A549 (cell line): Measurements from ENCODE around the gene FAM187B. TPM values are rescaled to one million over a fixed set of nuclear protein-coding genes. Genes with fewer than 3 reads are reported as not detected.

Experiments used
- ATAC-seq, 2 experiments: fragments of 200-7000 bp in 1 of 2; fragments of >200 bp in 1 of 2; cut with Nextera tagmentation in 1 of 2; cut with Tn5 transposase in 1 of 2; 3 replicates each; pipeline versions ENCODE4 v1.8.0 to v1.9.1; 2018 to 2020; ENCODE audit warnings: mild to moderate bottlenecking in 1 of 2, moderate library complexity in 1 of 2
- CTCF ChIA-PET: fragments of 300-600 bp; sonication (Branson Sonifier 250); formaldehyde crosslinking; extraction: SDS; loops from one replicate; lab custom pipeline; 2021; ENCODE audit warnings: antibody characterized with exemption, inconsistent platforms; lab: Yijun Ruan, JAX
- POLR2A ChIA-PET: fragments of 350-600 bp; formaldehyde crosslinking; extraction: SDS; loops from one replicate; lab custom pipeline; 2021; ENCODE audit warnings: antibody characterized with exemption, inconsistent platforms; lab: Yijun Ruan, JAX
- DNase-seq, 2 experiments: peaks; one replicate each; pipeline versions ENCODE4 v3.0.0 to v3.0.0-alpha.2; 2011 to 2016; ENCODE audit warnings: low read depth in 1 of 2, low spot score in 1 of 2
- FAIRE-seq: peaks from 2 replicates; lab custom pipeline; 2011; peaks lifted over from hg19 to GRCh38; lab: Jason Lieb, UNC
- H3K27ac ChIP-seq, 2 experiments: fragments of >200 bp; sonication (Bioruptor Twin); formaldehyde crosslinking; 3 replicates each; pipeline ENCODE4 v1.5.1; 2016 to 2017
- H3K4me1 ChIP-seq: fragments of >200 bp; sonication (Bioruptor Twin); formaldehyde crosslinking; 3 replicates; pipeline ENCODE4 v1.6.1; 2016
- H3K4me2 ChIP-seq: fragments of >200 bp; sonication (Bioruptor Twin); formaldehyde crosslinking; 3 replicates; pipeline ENCODE4 v1.6.1; 2016
- H3K4me3 ChIP-seq: fragments of >200 bp; sonication (Bioruptor Twin); formaldehyde crosslinking; 3 replicates; pipeline ENCODE4 v1.5.1; 2016
- H3K9me3 ChIP-seq: fragments of >200 bp; sonication (Bioruptor Twin); formaldehyde crosslinking; 3 replicates; pipeline ENCODE4 v1.6.1; 2016
- BHLHE40 ChIP-seq: IDR thresholded peaks from 2 replicates; pipeline ENCODE4 v1.6.1; 2012; ENCODE audit warnings: low read depth, low read length, inconsistent platforms
- CHD4 ChIP-seq: fragments of 200-600 bp; sonication (generic); IDR thresholded peaks from 2 replicates; pipeline ENCODE4 v1.6.1; 2016; ENCODE audit warnings: antibody characterized with exemption, mild to moderate bottlenecking, borderline replicate concordance
- E2F6 ChIP-seq: IDR thresholded peaks from 2 replicates; pipeline ENCODE4 v1.6.1; 2012; ENCODE audit warnings: low read depth, borderline replicate concordance
- EP300 ChIP-seq, 2 experiments: fragments of >200 bp; sonication (Bioruptor Twin); formaldehyde crosslinking; IDR thresholded peaks; 2 replicates in 1 of 2; 3 replicates in 1 of 2; pipeline ENCODE4 v1.6.1; 2016 to 2017
- ESRRA ChIP-seq: fragments of 150-350 bp; IDR thresholded peaks from 2 replicates; pipeline ENCODE4 v1.6.1; 2014; ENCODE audit warnings: mild to moderate bottlenecking, low read length, borderline replicate concordance
- FOSL2 ChIP-seq, 2 experiments: fragments of 450-650 bp in 1 of 2; fragments of >200 bp in 1 of 2; sonication (Bioruptor Twin) in 1 of 2; formaldehyde crosslinking; IDR thresholded peaks; 2 replicates each; pipeline versions ENCODE4 v1.5.0 to v1.6.1; 2016 to 2020; ENCODE audit warnings: mild to moderate bottlenecking in 1 of 2, moderate library complexity in 1 of 2
- HDAC2 ChIP-seq: fragments of 200-600 bp; sonication (generic); IDR thresholded peaks from 2 replicates; pipeline ENCODE4 v1.6.1; 2016
- HOXB13 ChIP-seq: fragments of 250-450 bp; sonication (Bioruptor Pico); IDR thresholded peaks from 2 replicates; pipeline ENCODE4 v1.5.0; 2020; ENCODE audit warnings: low read depth, mild to moderate bottlenecking, moderate library complexity
- HOXB5 ChIP-seq: fragments of 250-450 bp; sonication (Bioruptor Pico); IDR thresholded peaks from 2 replicates; pipeline ENCODE4 v1.5.0; 2020; ENCODE audit warnings: mild to moderate bottlenecking, moderate library complexity
- JUN ChIP-seq, 2 experiments: fragments of >200 bp; sonication (Bioruptor Twin); formaldehyde crosslinking; IDR thresholded peaks; 2 replicates in 1 of 2; 3 replicates in 1 of 2; pipeline ENCODE4 v1.6.1; 2016 to 2017
- MAZ ChIP-seq: fragments of 150-350 bp; IDR thresholded peaks from 2 replicates; pipeline ENCODE4 v1.6.1; 2014; ENCODE audit warnings: antibody characterized with exemption, low read depth, low read length, borderline replicate concordance
- NPAS2 ChIP-seq: fragments of 250-450 bp; sonication (Bioruptor Pico); IDR thresholded peaks from 2 replicates; pipeline ENCODE4 v1.8.0; 2022; ENCODE audit warnings: mild to moderate bottlenecking, moderate library complexity, borderline replicate concordance
- NR3C1 ChIP-seq: fragments of >200 bp; sonication (Bioruptor Twin); formaldehyde crosslinking; IDR thresholded peaks from 3 replicates; pipeline ENCODE4 v1.6.1; 2017
- PHF8 ChIP-seq: fragments of 200-600 bp; sonication (generic); IDR thresholded peaks from 2 replicates; pipeline ENCODE4 v1.6.1; 2016; ENCODE audit warnings: low read depth, mild to moderate bottlenecking, antibody characterized with exemption, moderate library complexity, borderline replicate concordance
- POLR2A ChIP-seq: IDR thresholded peaks from 2 replicates; pipeline ENCODE4 v1.6.1; 2012; ENCODE audit warnings: mild to moderate bottlenecking, low read length
- RARB ChIP-seq: fragments of 250-450 bp; sonication (Bioruptor Pico); IDR thresholded peaks from 2 replicates; pipeline ENCODE4 v1.8.0; 2021; ENCODE audit warnings: mild to moderate bottlenecking, moderate library complexity
- RFX5 ChIP-seq: fragments of 450-650 bp; IDR thresholded peaks from 2 replicates; pipeline ENCODE4 v1.7.1; 2014; ENCODE audit warnings: antibody characterized with exemption, mild to moderate bottlenecking, moderate library complexity
- TP53 ChIP-seq: fragments of 250-450 bp; sonication (Bioruptor Pico); IDR thresholded peaks from 2 replicates; pipeline ENCODE4 v1.5.0; 2021; ENCODE audit warnings: mild to moderate bottlenecking, moderate library complexity
- WGBS: methylation state at CpG from one replicate; pipeline ENCODE4 v1.1.6; 2017; ENCODE audit errors: missing lambda C conversion rate; 5-methylcytosine and 5-hydroxymethylcytosine counted together
- polyA plus RNA-seq, 4 experiments: library from polyadenylated mRNA; depleted of rRNA in 3 of 4; stranded (reverse); fragments of >200 nt; fragmentation: RNase III in 1 of 4; extraction: RNeasy Plus Mini Kit Qiagen cat#74134 plus additional on column Dnase treatment in 1 of 4; gene quantifications; 2 replicates in 3 of 4; 3 replicates in 1 of 4; pipeline ENCODE4 v1.2.3, GENCODE V29; 2011 to 2017
- TF ChIP-seq, protein P1 (sequence below): fragments of >200 bp; sonication (Bioruptor Twin); formaldehyde crosslinking; IDR thresholded peaks from 3 replicates; pipeline ENCODE4 v1.6.1; 2016

FAM187B gene
- polyA plus RNA-seq, 2 of the 4 experiments (the other 2 are of a cell fraction), result not detected

DNA sequence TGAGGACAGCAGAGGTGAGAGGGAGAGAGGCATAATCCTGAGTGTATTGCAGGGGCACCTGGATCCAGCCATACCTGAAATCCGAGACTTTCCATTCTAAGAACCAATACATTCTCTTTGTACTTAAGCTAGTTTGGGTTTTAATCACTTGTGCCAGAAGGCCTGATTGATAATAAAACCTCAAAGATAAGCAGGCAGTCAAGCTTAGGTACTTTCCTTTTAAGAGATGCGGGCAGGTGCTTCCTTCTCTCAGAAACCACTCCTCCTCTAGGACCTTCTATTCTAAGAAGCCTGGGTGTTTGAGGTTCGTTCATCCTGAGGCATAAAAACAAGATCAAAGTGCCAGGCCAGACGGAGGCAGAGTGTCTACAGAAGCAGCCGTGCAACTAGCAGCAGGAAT, 22.2 kb downstream of the FAM187B start:
- 40% methylated on average over 5 of the region's 5 CpGs for WGBS
- Histone ChIP-seq H3K4me3 (no peak overlapping the region), H3K27ac (no peak overlapping the region), H3K4me2 (no peak overlapping the region), H3K9me3 (no peaks in the 10 kb centered on the region; the same call in 2 of the 3 replicates)
- POLR2A ChIA-PET, result no interaction called here
- FAIRE-seq (no peak), DNase-seq (no peak)
- TF ChIP-seq HOXB13 (CRISPR knock-in tag) (no peak), RARB (CRISPR knock-in tag) (no peak), FOSL2 (IDR thresholded peaks at IDR 0.05) (no peak), FOSL2 (CRISPR knock-in tag; IDR thresholded peaks at IDR 0.05) (no peak), MAZ (no peak), E2F6 (no peak)
- TF ChIP-seq, protein P1, sequence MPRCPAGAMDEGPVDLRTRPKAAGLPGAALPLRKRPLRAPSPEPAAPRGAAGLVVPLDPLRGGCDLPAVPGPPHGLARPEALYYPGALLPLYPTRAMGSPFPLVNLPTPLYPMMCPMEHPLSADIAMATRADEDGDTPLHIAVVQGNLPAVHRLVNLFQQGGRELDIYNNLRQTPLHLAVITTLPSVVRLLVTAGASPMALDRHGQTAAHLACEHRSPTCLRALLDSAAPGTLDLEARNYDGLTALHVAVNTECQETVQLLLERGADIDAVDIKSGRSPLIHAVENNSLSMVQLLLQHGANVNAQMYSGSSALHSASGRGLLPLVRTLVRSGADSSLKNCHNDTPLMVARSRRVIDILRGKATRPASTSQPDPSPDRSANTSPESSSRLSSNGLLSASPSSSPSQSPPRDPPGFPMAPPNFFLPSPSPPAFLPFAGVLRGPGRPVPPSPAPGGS, result no peak
- TF ChIP-seq, all 56 proteins: peak for 0
- no peak for ATAC-seq
- no peaks in the 10 kb centered on the region for H3K4me1 ChIP-seq
- CTCF ChIA-PET, result no interaction called here

GRCh38 chr19:35205733-35206323, 22.7 kb downstream of the FAM187B start:
- POLR2A ChIA-PET, result no interaction called here
- DNase-seq (no peak), ATAC-seq (no peak), FAIRE-seq (no peak)
- no peak overlapping the region for H3K4me3 ChIP-seq
- no peak overlapping the region for H3K4me2 ChIP-seq
- WGBS, result 54% methylated on average over 6 of the region's 6 CpGs
- H3K9me3 ChIP-seq, result no peaks in the 10 kb centered on the region; the same call in 2 of the 3 replicates
- CTCF ChIA-PET, result interaction anchor here (0.8 kb wide), 1 partner anchor 9 kb away, joined by 3 read pairs; no protein-coding TSS in a partner anchor
- H3K4me1 ChIP-seq, result no peaks in the 10 kb centered on the region
- H3K27ac ChIP-seq, result no peak overlapping the region
- TF ChIP-seq ESRRA (no peak), CHD4 (no peak), RFX5 (no peak), TP53 (CRISPR knock-in tag) (no peak), NR3C1 (no peak), NPAS2 (CRISPR knock-in tag) (no peak), BHLHE40 (no peak)

GRCh38 chr19:35204799-35205732, 23.5 kb downstream of the FAM187B start:
- no peak for DNase-seq
- ChIA-PET POLR2A (no interaction called here), CTCF (interaction anchor here (0.8 to 1.2 kb wide), 2 partner anchors 9 to 27 kb away, joined by 3 read pairs; no protein-coding TSS in a partner anchor)
- Histone ChIP-seq H3K9me3 (no peaks in the 10 kb centered on the region; the same call in 2 of the 3 replicates), H3K4me3 (no peak overlapping the region), H3K27ac (no peak overlapping the region), H3K4me1 (no peaks in the 10 kb centered on the region), H3K4me2 (no peak overlapping the region)
- ATAC-seq, result 0 out of 6 replicates have a peak, but pooled peaks of 1 of the 2 experiments have one; percentile 17
- no peak for TF ChIP-seq NR3C1
- TF ChIP-seq PHF8, result no peak
- no peak for TF ChIP-seq CHD4
- TF ChIP-seq HOXB5 (CRISPR knock-in tag), result no peak
- TF ChIP-seq HDAC2, result no peak
- no peak for TF ChIP-seq EP300 (IDR thresholded peaks at IDR 0.05)
- TF ChIP-seq POLR2A, result no peak
- TF ChIP-seq JUN (IDR thresholded peaks at IDR 0.05), result no peak
- FAIRE-seq, result no peak
- 48% methylated on average over 13 of the region's 13 CpGs for WGBS
